ENCODE data around the gene RANBP1.

- TF ChIP-seq, protein P1, sequence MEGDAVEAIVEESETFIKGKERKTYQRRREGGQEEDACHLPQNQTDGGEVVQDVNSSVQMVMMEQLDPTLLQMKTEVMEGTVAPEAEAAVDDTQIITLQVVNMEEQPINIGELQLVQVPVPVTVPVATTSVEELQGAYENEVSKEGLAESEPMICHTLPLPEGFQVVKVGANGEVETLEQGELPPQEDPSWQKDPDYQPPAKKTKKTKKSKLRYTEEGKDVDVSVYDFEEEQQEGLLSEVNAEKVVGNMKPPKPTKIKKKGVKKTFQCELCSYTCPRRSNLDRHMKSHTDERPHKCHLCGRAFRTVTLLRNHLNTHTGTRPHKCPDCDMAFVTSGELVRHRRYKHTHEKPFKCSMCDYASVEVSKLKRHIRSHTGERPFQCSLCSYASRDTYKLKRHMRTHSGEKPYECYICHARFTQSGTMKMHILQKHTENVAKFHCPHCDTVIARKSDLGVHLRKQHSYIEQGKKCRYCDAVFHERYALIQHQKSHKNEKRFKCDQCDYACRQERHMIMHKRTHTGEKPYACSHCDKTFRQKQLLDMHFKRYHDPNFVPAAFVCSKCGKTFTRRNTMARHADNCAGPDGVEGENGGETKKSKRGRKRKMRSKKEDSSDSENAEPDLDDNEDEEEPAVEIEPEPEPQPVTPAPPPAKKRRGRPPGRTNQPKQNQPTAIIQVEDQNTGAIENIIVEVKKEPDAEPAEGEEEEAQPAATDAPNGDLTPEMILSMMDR (IDR thresholded peaks at IDR 0.05): no peak
- TF ChIP-seq POLR2A (IDR thresholded peaks at IDR 0.05; ENCODE audit: low read depth) (no peak), POLR2AphosphoS5 (IDR thresholded peaks at IDR 0.05) (no peak)
These were observed 34.9 kb upstream of the RANBP1 start for GRCh38 chr22:20080776-20081654.
